Activated naive CD4-positive, alpha-beta T cell (primary cell): ENCODE measurements around the gene DAGLB.
"Not testable (repeated sequence)": the region's sequence is repeated elsewhere in the genome, so short reads cannot be mapped to it uniquely, and the experiment has no call there.

Source experiments
- DNase-seq, 4 experiments: peaks; one replicate each; lab custom pipeline; 2025; lab: John Stamatoyannopoulos, UW

DAGLB gene

DNA sequence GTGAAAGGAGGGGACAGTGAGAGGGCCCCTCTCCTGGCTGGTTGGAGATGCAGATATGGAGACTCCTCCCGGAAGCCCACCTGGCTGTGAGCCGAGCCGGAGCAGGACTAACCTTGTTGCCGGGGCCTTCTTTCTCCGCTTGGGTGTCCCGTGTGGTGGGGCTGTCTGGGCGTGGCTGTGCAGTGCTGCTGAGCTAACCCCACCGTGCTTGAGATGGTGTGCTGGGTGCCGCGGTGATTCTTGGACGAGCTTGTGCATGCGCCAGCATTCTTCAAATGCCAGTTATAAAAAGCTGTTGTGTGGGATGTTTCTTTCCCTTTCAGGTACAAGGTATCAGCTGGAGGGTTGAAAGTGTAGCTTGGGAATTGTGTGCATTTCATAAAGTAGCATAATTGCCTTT is 48.8 kb downstream of the DAGLB start:
- DNase-seq, result no peak

DNA sequence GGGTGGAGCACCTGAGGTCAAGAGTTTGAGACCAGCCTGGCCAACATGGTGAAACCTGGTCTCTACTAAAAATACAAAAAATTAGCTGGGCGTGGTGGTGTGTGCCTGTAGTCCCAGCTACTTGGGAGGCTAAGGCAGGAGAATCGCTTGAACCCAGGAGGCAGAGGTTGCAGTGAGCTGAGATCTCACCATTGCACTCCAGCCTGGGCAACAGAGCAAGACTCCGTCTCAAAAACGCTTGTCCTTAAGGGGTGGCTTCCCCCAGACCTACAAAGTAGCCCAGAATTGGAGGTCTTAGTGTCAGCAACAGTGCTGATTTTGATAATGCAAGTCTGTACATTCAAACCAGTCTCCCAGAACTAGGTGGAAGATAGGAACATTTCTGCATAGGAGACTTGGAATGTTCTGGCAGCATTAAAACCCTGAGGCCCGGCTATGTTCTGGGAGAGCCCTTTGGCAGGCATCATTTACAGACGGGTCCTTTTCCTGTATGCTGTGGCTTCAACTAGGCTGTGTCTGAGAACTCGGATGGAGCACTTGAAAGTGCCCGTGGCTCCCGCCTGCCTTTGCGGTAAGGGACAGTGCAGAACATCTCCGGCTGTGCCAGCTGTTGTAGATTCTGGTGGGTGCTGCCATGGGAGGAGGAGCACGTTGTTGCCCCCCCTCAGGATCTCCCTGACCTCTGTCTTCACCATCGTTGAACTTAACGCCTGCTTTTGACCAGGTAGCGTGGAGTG is 49.8 kb downstream of the DAGLB start:
- not testable (repeated sequence) for DNase-seq

DNA sequence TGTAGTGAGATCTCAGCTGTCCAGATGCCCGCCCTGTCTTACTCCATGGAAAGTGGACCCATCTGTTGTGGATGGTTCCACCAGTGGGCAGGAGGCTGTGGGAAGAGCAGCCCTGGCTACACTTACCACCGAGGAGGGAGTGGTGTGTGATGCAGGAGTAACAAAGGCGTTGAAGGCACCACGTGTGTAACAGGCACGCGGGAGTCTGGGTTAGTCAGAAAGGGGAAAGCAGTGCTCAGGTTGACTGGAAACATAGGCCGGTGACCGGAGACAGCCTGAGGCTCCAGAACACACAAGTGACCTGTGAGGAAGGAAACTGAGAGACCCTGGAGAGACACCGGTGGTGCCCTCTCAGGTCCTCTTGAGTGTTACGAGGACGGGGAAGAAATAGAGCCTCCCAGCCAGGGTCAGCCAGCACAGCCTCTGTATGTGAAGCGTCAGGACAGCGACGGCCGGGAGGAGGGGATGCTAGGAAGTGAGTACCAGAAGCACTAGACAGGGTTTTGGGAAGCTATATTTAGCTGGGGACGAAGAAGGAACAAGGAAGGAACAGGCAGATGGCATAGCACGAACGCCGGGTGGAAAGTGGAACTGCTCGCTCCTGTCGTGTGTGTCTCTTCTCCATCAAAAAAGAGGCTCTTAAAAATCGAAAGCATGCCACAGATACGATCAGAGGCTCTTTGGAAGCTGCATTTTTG is 51.7 kb downstream of the DAGLB start:
- no peak for DNase-seq

DNA sequence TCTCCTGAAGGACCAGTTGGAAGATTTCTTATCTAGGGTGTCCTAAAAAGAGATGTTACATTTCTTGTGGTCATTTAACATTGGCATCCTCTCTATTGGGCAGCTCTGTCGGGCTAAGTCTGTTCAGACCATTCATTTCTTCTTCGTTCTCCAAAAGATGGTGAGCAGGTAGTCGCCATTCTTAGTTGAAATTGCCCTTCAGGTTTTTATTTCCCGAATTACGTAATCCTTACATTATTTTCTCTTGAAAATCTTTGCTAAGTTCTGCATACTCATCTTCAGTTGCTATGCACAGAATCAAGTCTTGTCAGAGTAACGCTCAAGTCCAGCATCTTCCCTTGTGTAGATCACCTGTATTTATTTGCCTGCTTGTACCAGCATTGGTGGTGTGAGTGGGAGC is 53.6 kb downstream of the DAGLB start:
- DNase-seq, result no peak

DNA sequence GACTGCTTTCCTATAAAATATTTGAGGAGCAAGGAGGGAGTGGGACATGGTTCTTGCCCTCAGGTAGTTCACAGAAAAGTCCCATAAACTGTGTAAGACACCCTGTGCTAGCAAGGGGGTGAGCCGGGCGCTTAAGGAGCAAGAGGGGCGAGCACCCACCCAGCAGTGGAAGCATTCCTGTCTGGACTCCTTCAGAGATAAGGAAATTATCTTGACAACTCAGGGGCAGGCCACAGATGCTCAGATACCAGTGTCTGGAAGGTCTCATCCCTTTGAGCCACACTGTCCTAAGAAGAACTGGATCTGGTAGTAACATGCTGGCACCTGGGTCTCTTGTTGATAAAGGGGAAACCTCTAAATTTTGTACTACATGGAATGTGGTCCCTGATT is 54.1 kb downstream of the DAGLB start:
- no peak for DNase-seq

DNA sequence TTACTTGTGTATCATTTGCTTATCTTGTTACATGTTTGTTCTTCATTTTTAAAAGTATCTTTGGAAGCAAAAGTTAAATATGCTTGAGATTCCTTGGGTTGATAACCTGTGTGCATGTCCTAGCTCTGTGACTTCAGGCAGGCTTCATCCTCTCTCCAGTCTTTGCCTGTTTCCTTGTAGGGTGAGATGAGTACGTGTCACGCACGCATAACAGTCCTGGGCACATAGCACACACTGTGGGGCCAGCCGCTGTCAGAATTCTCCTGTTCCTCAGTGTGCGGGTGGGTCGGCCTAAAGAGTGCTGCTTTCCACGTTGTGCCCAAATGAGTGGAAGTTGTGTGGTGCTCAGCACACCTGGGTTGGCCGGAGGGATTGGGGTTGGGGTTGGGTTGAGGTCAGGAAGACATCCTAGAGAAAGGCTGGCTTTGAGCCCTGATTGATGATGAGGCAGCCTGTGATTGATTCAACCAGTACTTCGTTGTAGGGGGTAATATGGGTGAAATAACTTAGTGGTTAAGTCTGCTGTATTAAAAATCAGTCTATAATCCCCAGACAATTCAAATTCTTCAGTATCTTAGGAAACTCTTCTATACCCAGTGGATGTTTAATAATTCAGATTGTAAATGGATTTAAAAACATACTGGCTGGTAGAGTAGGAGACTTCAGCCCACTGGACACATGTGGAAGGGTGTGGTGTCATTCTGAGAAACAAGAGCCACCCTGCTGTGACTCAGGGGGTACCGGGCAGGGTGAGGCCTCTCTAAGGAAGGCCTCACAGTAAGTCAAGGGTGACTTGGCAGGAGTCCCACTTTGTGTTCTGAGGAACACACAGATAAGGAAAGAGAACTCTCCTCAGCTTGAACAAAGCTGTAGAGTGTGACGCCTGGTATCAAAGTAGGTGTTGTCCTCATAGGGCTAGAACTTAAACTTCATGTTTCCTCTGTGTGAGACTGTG is 54.8 kb downstream of the DAGLB start:
- DNase-seq, result no peak

DNA sequence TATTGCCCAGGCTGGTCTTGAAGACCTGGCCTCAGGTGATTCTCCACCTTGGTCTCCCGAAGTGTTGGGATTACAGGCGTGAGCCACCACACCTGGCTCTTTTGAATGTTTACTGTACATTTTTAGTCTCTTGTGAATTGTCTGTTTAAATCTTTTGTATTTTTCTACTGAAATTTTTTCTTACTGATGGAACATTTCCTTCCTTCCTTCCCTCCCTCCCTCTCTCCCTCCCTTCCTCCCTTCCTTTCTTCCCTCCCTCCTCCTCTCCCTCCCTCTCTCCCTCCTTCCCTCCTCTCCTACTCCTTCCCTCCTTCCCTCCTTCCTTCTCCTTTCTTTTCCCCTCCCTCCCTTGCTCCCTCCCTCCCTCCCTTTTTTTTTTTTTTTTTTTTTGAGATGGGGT is 58.0 kb downstream of the DAGLB start:
- no peak for DNase-seq

DNA sequence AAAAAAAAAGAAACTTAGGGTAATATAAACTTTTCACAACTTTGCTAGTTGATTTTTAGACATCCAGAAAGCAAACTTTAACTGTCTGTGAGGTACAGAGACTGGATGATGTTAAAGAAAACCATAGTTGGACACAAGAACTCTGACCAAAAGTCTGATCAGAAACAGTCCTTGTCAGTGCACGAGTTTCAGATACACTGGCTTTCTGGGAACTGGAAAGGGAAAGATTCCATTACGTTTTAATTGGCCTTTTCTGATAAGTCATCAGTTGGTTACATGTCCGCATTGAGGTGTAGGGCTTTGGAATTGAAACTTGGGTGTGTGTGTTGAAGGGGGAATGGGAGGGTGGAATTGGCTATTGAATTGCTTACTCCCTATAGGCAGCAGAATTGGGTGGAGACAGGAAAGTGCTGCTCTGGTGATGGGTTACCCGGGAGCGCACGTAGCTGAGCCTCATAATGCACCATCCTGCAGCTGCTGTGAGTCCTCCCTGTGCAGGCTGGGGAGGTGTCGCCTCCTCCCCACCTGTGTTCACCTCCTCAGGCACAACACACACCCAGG is 59.9 kb downstream of the DAGLB start:
- no peak for DNase-seq

DNA sequence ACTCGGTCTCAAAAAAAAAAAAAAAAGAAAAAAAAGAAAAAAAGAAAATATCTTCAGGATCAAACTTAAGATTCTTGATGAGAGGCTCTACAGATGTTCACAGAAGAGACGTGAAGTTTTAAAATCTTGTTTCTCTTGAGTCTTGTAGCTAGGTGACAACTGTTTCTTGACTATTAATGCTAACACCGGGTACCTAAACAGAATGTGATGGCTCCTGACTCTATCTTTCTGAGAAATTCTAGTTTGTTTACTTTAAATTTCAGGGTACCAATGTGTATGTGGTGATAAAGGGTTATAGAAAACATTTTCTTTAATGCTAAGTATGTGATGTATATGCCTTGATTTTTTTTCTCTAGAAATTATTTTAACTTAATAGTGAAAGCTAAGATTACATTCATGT is 61.0 kb downstream of the DAGLB start:
- DNase-seq, result no peak

DNA sequence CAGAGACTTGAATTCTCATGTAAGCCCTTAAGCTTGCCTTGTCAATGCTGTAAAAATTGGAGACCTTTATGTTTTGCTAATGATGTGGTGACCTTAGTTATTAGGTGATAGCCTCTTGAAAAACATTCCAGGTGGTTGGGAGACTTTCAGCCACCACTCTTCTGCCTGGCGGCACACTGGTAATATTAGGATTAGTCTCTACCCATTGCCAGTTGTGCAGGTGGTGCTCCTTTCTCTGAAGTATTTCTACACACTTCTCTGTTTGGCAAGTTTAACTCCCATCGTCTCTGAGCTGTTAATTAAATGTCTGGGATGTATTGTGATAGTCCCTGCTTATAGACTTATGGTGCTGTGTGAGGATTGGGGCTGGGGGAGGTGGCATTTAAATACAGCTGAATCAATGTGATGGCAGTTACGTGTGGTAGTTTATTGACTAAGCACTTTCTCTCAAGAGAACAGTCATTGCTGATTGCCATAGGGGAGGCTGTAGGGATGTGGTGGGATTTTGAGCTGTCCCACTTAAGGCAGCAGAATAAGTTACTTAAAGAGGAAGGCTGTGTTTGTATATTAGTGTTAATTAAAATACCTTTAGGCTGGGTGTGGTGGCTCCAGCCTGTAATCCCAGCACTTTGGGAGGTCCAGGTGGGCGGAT is 61.7 kb downstream of the DAGLB start:
- DNase-seq, result no peak

DNA sequence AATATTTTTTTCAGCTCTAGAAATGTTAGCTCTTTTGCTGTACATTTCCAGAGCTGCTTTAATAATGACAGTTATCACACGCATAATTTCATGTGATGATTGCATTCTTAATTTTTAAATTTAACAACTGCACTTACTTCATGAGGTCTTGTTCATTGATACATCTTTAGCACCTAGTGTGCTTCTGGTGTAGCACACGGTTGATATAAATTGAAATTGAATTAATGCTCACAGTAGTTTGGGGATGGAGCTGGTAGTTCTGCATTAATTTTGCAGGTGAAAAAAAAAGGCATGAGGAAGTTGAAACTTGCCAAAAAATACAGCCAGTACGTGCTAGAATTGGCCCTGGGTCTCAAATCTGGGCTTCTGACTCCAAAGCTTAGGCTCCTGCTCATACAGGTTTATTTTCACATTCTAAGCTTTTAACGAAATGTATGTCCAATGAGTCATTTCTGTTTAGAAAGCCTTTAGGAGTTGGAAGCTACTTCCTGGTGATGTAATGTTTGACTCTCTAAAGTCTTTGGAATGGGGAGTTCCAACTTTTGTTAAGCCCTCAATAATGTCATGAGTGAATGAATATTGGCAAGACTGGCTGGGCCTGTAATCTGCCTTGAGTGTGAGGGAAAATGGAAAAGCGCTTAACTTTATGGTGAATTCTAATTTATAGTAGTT is 62.5 kb downstream of the DAGLB start:
- no peak for DNase-seq

DNA sequence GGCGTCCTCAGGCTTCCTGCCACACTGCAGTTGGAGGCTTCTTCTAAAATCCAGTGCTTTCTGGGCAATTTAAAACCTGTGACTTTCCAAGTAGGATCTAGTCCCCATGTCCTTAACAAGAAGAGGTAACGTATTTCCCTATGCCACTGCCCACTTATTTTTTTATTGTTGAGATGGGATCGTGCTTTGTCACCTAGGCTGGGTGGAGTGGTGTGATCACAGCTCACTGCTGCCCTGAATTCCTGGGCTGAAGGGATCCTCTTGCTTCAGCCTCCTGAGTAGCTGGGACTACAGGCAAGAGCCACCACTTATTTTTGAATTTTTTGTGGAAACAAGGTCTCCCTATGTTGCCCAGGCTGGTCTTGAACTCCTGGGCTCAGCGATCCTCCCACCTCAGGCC is 63.4 kb downstream of the DAGLB start:
- no peak for DNase-seq

DNA sequence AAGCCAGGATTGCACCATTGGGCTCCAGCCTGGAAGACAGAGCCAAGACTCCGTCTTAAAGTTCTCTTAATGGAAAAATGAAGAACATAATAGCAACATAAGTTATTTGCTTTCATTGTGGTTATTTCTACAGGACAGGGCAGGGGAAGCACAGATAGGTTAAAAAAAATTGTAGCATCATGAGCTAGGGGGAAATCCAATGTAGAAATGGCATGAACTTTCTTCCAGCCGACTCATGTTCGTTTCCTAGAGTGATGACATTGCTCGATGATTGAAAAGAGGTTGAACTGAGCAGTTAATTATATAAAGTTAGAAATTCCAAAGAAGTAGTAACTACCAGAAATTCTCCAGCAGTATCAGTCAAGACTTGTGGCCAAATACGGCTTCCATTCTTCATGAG is 64.9 kb downstream of the DAGLB start:
- no peak for DNase-seq

DNA sequence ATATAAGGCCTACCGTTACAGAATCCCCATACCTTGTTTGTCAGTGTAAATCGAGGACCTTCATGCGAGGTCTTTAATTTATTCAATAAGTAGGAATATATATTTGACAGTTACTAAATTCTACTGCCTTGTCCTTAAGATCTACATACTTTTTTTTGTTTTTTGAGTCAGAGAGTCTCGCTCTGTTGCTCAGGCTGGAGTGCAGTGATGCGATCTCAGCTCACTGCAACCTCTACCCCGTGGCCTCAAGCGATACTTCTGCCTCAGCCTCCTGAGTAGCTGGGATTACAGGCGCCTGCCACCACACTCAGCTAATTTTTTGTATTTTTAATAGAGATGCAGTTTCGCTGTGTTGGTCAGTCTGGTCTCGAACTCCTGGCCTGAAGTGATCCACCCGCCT is 65.9 kb downstream of the DAGLB start:
- not testable (repeated sequence) for DNase-seq

DNA sequence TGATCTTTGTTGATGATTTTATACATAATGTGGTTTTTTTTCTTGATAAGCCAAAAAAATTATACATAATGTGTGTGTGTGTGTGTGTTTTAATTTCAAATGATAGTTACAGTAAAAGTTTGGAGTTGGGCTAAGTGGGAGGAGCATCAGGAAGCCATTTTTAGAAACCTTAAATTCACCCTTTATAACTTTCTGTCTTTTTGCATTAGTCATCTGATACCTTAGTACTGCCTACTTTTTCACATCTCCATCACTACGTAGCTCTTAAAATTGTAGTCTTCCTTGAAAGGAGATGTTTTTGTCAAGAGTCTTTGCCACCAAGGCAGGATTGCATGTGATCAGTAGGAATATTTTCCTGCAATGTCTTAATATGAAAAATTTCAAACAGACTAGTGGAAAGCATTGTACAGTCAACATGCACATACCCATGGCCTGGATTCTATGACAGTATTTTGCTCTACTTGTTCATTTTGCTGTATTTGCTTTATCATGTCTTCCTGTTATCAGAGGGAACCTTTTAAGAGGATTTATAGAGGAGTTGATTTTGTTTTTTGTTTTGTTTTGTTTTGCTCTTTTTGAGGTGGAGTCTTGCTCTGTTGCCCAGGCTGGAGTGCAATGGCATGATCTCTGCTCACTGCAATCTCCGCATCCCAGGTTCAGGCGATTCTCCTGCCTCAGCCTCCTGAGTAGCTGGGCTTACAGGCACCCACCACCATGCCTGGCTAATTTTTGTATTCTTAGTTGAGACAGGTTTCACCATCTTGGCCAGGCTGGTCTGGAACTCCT is 67.3 kb downstream of the DAGLB start:
- no peak for DNase-seq

DNA sequence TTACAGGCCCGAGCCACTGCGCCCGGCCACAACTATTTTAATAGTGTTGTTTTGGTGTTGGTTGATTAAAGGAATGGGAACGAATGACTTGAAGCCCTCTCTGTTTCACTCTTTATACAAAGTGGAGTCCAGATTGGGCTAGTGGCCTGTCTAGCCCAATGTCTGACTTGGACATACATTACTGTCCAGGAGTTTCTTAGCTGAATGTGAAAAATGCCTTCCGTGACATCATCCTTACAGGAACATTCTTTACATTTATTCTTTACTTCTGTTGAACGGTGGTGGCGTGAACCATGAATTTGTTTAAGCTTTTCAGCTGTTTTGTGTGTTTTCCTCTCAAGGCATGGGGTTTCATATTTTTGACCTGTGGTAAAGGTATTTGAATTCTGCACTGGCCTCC is 67.9 kb downstream of the DAGLB start:
- DNase-seq, result no peak

DNA sequence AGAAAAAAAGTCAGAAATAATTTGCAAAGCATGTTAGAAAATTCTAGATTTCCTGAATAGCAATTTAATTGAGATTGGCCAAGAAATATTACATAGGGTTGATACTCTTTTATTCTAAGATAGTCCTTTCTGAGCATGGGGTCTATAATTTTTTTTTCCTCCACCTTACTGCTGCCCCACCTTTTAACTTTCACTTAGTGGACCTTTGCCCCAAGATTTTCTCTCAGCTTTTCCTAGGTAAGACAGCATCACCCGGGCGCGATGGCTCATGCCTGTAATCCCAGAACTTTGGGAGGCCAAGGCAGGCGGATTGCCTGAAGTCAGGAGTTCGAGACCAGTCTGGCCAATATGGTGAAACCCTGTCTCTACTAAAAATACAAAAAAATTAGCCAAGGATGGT is 69.2 kb downstream of the DAGLB start:
- not testable (repeated sequence) for DNase-seq

DNA sequence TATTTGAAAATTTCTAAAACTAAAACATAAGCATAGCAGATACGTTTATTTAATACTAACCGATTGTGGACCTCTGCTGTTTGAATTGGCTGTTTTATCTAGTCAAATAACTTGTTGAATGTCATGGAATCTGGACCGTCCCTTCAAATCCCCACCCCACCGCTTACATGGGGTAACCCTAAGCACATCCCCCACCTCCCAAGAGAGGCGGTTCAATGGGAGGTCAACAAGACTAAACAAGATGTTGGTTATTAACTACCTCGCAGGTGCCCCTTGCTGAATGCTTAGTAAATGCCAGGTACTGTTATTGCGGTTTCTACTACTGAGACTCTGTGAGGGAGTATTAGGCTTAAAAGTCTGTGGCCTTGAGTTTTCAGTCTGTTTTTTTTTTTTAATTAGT is 70.9 kb downstream of the DAGLB start:
- no peak for DNase-seq

DNA sequence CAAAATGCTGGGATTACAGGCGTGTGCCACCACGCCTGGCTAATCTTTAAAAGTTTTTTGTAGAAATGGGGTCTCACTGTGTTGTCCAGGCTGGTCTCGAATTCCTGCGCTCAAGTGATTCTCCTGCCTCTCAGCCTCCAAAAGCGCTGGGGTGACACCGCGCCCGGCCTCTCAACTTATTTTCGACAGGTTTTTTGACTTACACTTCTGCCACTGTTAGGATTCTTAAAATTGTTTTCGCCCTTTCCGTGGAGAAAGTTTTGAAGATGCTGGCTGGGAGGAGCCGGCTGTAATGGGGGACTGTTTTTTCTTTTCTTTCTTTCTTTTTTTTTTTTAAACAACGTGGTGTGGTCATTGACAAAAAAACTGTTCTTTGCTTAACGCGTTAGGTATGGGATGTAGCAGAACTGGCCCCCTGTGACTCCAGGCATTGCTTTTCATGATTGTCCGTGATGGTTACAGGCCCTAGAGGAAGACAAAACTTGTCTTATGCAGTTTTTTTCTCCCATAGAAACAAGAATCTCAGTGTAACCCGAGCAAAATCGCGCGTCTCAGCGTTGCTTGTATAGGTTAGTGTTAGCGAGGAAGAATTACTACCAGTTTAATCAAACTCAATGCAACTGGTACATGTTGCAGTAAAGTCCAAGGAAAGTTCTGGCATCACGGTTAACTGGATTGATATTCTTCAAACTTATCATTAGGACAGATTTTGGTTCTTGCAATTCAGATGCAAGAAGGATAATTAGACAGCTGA is 72.2 kb downstream of the DAGLB start:
- DNase-seq, result peak in 1 of 4 experiments; percentile 5
